ENCODE data around the gene SPOCK1.

Gene SPOCK1

GRCh38 chr5:137385064-137385463, 114.1 kb downstream of the SPOCK1 start:
- no peaks in the 10 kb centered on the region for H3K36me3 Mint-ChIP-seq
- no peak for DNase-seq

GRCh38 chr5:137383909-137384308, 115.2 kb downstream of the SPOCK1 start:
- Mint-ChIP-seq H3K27me3 (no peaks in the 10 kb centered on the region), H3K27ac (no peak overlapping the region), H3K9me3 (peaks cover 2% of the 10 kb centered on the region), H3K4me3 (no peak overlapping the region), H3K4me1 (no peaks in the 10 kb centered on the region), H3K36me3 (no peaks in the 10 kb centered on the region)
- CTCF ChIA-PET: no interaction called here
- no peak for DNase-seq

More at GRCh38 chr5:137385064-137385463, 114.1 kb downstream of the SPOCK1 start:
- CTCF ChIA-PET: no interaction called here
- Mint-ChIP-seq H3K27ac (no peak overlapping the region), H3K9me3 (peaks cover 2% of the 10 kb centered on the region), H3K27me3 (no peaks in the 10 kb centered on the region), H3K4me1 (no peaks in the 10 kb centered on the region), H3K4me3 (no peak overlapping the region)

- Mint-ChIP-seq H3K27me3 (no peaks in the 10 kb centered on the region), H3K36me3 (no peaks in the 10 kb centered on the region), H3K4me3 (no peak overlapping the region), H3K9me3 (peaks cover 2% of the 10 kb centered on the region), H3K4me1 (no peaks in the 10 kb centered on the region), H3K27ac (no peak overlapping the region)
- CTCF ChIA-PET: no interaction called here
- no peak for DNase-seq
Measured at GRCh38 chr5:137381555-137381954, 117.6 kb downstream of the SPOCK1 start.

DNA sequence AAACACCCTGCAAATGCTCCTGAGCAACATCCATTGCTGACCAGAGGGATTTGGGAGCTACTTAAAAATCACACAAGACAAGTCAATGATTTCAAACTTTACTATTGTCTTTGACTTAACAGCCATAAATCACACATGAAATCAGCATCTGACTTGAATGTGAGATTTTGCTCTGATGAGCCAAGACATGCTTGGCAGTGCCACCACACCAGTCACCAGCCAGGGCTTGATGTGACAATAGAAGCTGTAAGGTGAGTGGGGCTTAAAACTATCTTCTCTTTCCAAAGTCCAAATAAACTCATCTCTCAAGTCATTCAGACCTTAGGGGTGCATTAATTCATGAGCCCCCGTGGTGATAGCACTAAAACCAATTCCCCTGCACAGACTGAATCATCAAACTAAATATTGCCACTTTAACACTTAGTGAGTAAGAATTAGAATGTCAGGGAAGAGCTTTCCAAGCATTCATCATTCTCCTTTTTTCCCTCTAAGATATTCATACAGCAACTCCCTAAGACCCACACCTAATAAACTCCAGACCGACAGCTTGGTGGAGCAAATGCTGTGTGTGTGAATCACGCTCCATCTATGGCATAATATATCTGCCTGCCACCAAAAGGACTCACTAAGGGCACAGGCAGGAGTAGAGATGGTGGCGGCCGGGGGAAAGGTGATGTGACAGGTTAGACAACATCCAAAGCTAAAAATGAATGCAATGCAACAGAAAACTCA, 119.4 kb downstream of the SPOCK1 start:
- no peak overlapping the region for H3K27ac Mint-ChIP-seq
- peaks cover 2% of the 10 kb centered on the region for H3K9me3 Mint-ChIP-seq
- no peaks in the 10 kb centered on the region for H3K4me1 Mint-ChIP-seq
- DNase-seq: no peak
- CTCF ChIA-PET: no interaction called here
- H3K4me3 Mint-ChIP-seq: no peak overlapping the region
- no peaks in the 10 kb centered on the region for H3K36me3 Mint-ChIP-seq
- no peaks in the 10 kb centered on the region for H3K27me3 Mint-ChIP-seq

GRCh38 chr5:137375741-137376526, 123.2 kb downstream of the SPOCK1 start:
- Mint-ChIP-seq H3K27ac (no peak overlapping the region), H3K4me3 (no peak overlapping the region), H3K36me3 (no peaks in the 10 kb centered on the region), H3K4me1 (no peaks in the 10 kb centered on the region), H3K9me3 (no peaks in the 10 kb centered on the region), H3K27me3 (no peaks in the 10 kb centered on the region)
- DNase-seq: no peak
- CTCF ChIA-PET: no interaction called here

GRCh38 chr5:137374110-137374714, 124.9 kb downstream of the SPOCK1 start:
- CTCF ChIA-PET: no interaction called here
- no peaks in the 10 kb centered on the region for H3K9me3 Mint-ChIP-seq
- no peaks in the 10 kb centered on the region for H3K4me1 Mint-ChIP-seq
- no peaks in the 10 kb centered on the region for H3K27me3 Mint-ChIP-seq
- H3K27ac Mint-ChIP-seq: no peak overlapping the region
- H3K4me3 Mint-ChIP-seq: no peak overlapping the region
- H3K36me3 Mint-ChIP-seq: no peaks in the 10 kb centered on the region
- DNase-seq: no peak

DNA sequence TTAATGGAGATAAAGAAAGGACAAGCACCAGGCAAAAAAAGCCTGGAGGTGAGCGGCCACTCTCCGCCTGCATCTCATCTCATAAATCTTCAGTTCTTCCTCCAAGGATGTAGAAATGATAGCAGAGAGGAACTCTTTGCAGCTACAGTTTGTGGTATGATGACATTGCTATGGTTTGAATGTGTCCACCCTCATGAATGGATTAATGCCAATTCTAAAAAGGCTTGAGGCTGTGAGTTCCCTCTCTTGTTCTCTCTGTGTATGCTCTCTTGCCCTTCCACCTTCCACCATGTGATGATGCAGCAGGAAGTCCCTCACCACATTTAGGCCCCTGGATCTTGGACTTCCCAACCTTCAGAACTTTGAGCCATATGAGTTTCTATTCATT, 126.4 kb downstream of the SPOCK1 start:
- H3K4me3 Mint-ChIP-seq: no peak overlapping the region
- no peaks in the 10 kb centered on the region for H3K36me3 Mint-ChIP-seq
- no peaks in the 10 kb centered on the region for H3K27me3 Mint-ChIP-seq
- no peaks in the 10 kb centered on the region for H3K4me1 Mint-ChIP-seq
- H3K27ac Mint-ChIP-seq: no peak overlapping the region
- DNase-seq: no peak
- CTCF ChIA-PET: no interaction called here
- H3K9me3 Mint-ChIP-seq: no peaks in the 10 kb centered on the region

- CTCF ChIA-PET: interaction anchor here (0.6 kb wide), 1 partner anchor 329 kb away, joined by 3 read pairs; no protein-coding TSS in a partner anchor
- Mint-ChIP-seq H3K36me3 (no peaks in the 10 kb centered on the region), H3K9me3 (no peaks in the 10 kb centered on the region), H3K27ac (no peak overlapping the region), H3K27me3 (no peaks in the 10 kb centered on the region), H3K4me3 (no peak overlapping the region), H3K4me1 (no peaks in the 10 kb centered on the region)
- DNase-seq: no peak
Measured at GRCh38 chr5:137372016-137372772, 126.9 kb downstream of the SPOCK1 start.

GRCh38 chr5:137370096-137371071, 128.7 kb downstream of the SPOCK1 start:
- H3K27me3 Mint-ChIP-seq: no peaks in the 10 kb centered on the region
- no peak overlapping the region for H3K27ac Mint-ChIP-seq
- H3K4me3 Mint-ChIP-seq: no peak overlapping the region
- H3K4me1 Mint-ChIP-seq: no peaks in the 10 kb centered on the region
- DNase-seq: no peak
- H3K9me3 Mint-ChIP-seq: no peaks in the 10 kb centered on the region
- CTCF ChIA-PET: no interaction called here
- no peaks in the 10 kb centered on the region for H3K36me3 Mint-ChIP-seq

GRCh38 chr5:137368651-137369050, 130.5 kb downstream of the SPOCK1 start:
- no peak overlapping the region for H3K27ac Mint-ChIP-seq
- no peak for DNase-seq
- H3K4me1 Mint-ChIP-seq: no peaks in the 10 kb centered on the region
- no peak overlapping the region for H3K4me3 Mint-ChIP-seq
- H3K36me3 Mint-ChIP-seq: no peaks in the 10 kb centered on the region
- no peaks in the 10 kb centered on the region for H3K9me3 Mint-ChIP-seq
- CTCF ChIA-PET: no interaction called here
- no peaks in the 10 kb centered on the region for H3K27me3 Mint-ChIP-seq

DNA sequence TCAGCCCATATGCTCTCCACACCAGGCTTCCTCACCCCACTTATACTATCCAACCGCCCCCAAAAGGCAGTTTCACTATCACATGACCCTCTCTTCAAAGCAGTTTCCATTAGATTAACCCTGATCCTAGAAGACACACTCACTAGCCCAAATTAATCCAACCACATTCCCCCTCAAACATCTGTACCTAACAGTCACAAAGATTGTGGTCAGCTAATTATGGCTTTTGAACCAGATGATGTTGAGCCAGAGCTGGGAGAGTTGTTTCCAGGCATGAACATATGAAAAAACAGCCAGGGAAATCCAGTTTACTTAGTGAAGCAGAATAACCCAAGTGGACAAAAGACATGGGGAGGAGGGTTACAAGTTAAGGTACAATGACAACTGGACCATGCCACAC, 131.2 kb downstream of the SPOCK1 start:
- no peaks in the 10 kb centered on the region for H3K36me3 Mint-ChIP-seq
- DNase-seq: no peak
- CTCF ChIA-PET: no interaction called here

GRCh38 chr5:137366526-137366925, 132.6 kb downstream of the SPOCK1 start:
- Mint-ChIP-seq H3K4me1 (no peaks in the 10 kb centered on the region), H3K9me3 (no peaks in the 10 kb centered on the region), H3K4me3 (no peak overlapping the region), H3K27me3 (no peaks in the 10 kb centered on the region), H3K36me3 (no peaks in the 10 kb centered on the region), H3K27ac (no peak overlapping the region)
- CTCF ChIA-PET: interaction anchor here (0.6 to 2.3 kb wide), 2 partner anchors 46 to 261 kb away, joined by 3 to 9 read pairs; no protein-coding TSS in a partner anchor
- DNase-seq: no peak

More for the DNA sequence above, 131.2 kb downstream of the SPOCK1 start:
- Mint-ChIP-seq H3K4me3 (no peak overlapping the region), H3K27me3 (no peaks in the 10 kb centered on the region), H3K27ac (no peak overlapping the region), H3K4me1 (no peaks in the 10 kb centered on the region), H3K9me3 (no peaks in the 10 kb centered on the region)

DNA sequence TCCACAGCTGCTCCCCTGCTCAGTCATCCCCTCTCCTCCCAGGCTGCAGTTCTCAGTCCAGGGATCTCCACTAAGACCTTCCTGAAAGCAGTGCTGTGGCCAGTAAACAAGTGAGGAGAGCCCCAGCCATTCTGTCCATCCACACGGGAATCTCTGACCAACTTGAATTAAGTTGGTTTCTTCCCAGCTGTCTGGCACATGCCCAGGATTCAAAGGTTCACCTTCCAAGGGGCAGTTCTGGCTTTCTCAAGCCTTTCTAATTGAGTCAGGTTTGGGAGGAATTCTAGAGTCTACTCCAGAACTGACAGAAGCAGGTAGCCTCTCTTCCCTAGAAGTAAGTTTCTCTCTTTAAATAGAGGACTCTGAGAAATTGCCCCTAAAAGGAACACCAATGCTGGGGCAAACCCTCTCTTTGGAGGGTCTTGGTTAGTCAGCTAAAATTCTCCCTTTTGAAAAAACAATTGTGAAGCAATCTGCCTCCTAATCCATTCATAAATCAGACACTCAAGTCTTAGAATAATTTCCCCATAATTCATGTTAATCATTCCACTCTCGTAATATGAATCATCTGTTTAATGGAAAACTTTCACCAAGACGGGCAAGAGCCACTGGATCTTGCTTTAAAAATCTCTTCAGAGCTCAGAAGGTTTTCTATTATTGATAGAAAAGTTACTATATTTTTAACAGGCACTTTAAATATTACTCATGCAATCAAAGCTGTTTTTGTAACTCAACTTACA, 133.8 kb downstream of the SPOCK1 start:
- no peak for DNase-seq
- H3K27me3 Mint-ChIP-seq: no peaks in the 10 kb centered on the region
- CTCF ChIA-PET: interaction anchor here (0.8 to 2.3 kb wide), 2 partner anchors 20 to 45 kb away, joined by 3 to 9 read pairs; no protein-coding TSS in a partner anchor
- no peaks in the 10 kb centered on the region for H3K4me1 Mint-ChIP-seq
- H3K27ac Mint-ChIP-seq: no peak overlapping the region
- no peaks in the 10 kb centered on the region for H3K36me3 Mint-ChIP-seq
- H3K9me3 Mint-ChIP-seq: no peaks in the 10 kb centered on the region
- H3K4me3 Mint-ChIP-seq: no peak overlapping the region

Data from activated naive CD4-positive, alpha-beta T cell treated with anti-CD3 and anti-CD28 coated beads, Interleukin-2, amount 10 ng/mL, durations not matched to agents 7 days and 5 days (primary cell).